ENCODE measurements around the gene ADAR. TPM values are rescaled to one million over a fixed set of nuclear protein-coding genes. Genes with fewer than 3 reads are reported as not detected.

The ADAR gene
- total and polyA plus RNA-seq, 8 donors = 136 to 197 (median 151) TPM

DNA sequence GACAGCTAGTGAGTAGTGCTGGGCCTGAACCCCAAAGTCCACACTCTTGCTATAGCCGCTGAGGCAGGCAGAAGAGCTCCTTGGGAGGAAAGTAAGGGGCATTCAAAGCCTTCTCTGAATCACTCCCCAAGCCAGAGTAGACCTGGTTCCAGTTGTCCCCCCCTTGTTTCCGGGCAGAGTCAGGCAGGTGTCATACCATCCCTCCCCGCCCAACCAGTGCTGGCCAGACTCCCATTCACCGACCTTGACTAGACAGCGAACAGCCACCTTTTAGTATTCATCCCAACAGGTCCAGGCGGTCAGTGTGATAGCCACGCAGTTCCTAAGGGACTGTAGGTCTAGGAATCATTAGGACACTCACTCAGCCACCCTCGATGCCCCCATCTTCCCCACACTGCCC is 28.6 kb downstream of the ADAR start:
- Histone ChIP-seq H3K4me3 (no peak overlapping the region), H3K4me1 (peaks cover 0 to 3% of the 10 kb centered on the region in 2 donors), H3K9me3 (no peaks in the 10 kb centered on the region), H3K27me3 (no peaks in the 10 kb centered on the region), H3K36me3 (peaks cover 0 to 67% of the 10 kb centered on the region in 2 donors), H3K27ac (no peak overlapping the region)
- DNase-seq (no peak), ATAC-seq (no peak)
- TF ChIP-seq, protein P1, sequence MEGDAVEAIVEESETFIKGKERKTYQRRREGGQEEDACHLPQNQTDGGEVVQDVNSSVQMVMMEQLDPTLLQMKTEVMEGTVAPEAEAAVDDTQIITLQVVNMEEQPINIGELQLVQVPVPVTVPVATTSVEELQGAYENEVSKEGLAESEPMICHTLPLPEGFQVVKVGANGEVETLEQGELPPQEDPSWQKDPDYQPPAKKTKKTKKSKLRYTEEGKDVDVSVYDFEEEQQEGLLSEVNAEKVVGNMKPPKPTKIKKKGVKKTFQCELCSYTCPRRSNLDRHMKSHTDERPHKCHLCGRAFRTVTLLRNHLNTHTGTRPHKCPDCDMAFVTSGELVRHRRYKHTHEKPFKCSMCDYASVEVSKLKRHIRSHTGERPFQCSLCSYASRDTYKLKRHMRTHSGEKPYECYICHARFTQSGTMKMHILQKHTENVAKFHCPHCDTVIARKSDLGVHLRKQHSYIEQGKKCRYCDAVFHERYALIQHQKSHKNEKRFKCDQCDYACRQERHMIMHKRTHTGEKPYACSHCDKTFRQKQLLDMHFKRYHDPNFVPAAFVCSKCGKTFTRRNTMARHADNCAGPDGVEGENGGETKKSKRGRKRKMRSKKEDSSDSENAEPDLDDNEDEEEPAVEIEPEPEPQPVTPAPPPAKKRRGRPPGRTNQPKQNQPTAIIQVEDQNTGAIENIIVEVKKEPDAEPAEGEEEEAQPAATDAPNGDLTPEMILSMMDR (IDR thresholded peaks at IDR 0.05) = no peak
- intact Hi-C loops (cut with DNase I) = no loop called here

DNA sequence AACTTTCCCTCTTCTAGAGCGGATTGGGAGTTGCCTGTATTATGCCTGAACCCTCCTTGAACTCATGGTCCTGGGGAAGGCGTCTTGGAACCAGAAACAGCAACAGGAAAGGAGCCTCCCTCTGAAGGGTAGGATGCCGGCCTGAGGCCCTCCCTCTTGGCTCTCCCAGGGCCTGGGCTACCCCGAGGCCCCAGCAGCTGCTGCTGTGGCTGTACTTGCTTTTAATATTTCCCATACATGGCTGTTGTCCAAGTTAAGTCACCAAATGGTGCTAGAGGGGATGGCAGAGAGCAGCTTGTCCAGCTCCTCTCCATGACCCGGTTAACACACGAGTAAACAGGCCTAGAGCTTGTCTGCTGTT is 29.9 kb downstream of the ADAR start:
- no peak overlapping the region for H3K27ac ChIP-seq
- peaks cover 0 to 54% of the 10 kb centered on the region in 2 donors for H3K36me3 ChIP-seq
- TF ChIP-seq, protein P1 (IDR thresholded peaks at IDR 0.05) = no peak
- intact Hi-C loops (cut with DNase I) = no loop called here
- peaks cover 0 to 3% of the 10 kb centered on the region in 2 donors for H3K4me1 ChIP-seq
- no peaks in the 10 kb centered on the region for H3K9me3 ChIP-seq
- ATAC-seq = peak; percentile 29
- peaks cover 0 to under 1% of the 10 kb centered on the region in 2 donors for H3K27me3 ChIP-seq
- DNase-seq = no peak
- no peak overlapping the region for H3K4me3 ChIP-seq

DNA sequence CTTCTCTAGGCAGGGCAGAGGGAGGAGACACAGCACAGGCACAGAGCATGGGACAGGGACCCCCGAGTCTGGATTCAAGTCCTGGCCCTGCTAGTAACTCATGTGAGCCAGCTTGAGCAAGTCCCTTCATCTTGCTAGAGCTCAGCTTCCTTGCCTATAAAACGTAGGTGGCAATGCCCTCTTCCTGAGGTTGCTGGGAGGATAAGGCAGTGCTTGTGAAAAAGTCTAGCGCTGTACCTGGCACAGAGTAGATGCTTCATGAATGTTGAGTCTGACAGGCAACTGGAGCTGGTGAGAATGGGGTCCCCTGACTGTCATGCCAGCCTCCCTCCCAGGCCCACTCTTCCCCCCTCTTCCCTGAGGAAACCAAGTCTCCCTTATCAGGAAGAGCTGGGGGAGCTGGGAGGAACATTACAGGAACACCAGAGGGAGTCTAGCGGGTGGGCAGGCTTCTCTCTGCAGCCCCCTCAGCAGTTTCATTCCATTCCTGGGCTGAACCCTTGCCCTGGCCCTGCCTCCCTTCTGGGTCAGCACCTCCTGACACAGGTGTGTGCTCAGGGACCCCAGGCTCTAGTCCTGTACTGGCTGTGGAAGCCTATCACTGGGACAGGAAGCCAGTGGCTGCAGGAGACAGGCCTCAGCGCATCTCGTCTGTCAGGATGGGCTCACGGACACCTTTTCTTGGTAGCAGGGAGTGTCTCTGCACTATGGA is 30.5 kb downstream of the ADAR start:
- intact Hi-C loops (cut with DNase I) = no loop called here
- DNase-seq (no peak), ATAC-seq (no peak)
- TF ChIP-seq, protein P1 (IDR thresholded peaks at IDR 0.05) = no peak
- Histone ChIP-seq H3K9me3 (no peaks in the 10 kb centered on the region), H3K27me3 (peaks cover 0 to 6% of the 10 kb centered on the region in 2 donors), H3K27ac (no peak overlapping the region), H3K36me3 (peaks cover 0 to 48% of the 10 kb centered on the region in 2 donors), H3K4me1 (peaks cover 0 to 3% of the 10 kb centered on the region in 2 donors), H3K4me3 (no peak overlapping the region)

DNA sequence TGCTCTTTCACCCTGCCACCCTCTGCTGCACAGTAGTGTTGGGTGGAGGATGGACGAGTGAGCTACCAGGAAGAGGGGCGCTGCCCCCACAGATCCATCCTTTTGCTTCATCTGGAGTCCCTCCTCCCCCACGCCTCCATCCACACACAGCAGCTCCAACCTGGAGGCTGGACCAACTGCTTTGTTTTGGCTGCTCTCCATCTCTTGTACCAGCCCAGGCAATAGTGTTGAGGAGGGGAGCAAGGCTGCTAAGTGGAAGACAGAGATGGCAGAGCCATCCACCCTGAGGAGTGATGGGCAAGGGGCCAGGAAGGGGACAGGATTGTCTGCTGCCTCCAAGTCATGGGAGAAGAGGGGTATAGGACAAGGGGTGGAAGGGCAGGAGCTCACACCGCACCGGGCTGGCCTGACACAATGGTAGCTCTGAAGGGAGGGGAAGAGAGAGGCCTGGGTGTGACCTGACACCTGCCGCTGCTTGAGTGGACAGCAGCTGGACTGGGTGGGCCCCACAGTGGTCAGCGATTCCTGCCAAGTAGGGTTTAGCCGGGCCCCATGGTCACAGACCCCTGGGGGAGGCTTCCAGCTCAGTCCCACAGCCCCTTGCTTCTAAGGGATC is 31.9 kb downstream of the ADAR start:
- Histone ChIP-seq H3K27ac (no peak overlapping the region), H3K4me1 (peaks cover 0 to 3% of the 10 kb centered on the region in 2 donors), H3K4me3 (no peak overlapping the region), H3K36me3 (peaks cover 0 to 34% of the 10 kb centered on the region in 2 donors), H3K9me3 (no peaks in the 10 kb centered on the region), H3K27me3 (peaks cover 0 to 6% of the 10 kb centered on the region in 2 donors)
- intact Hi-C loops (cut with DNase I) = no loop called here
- TF ChIP-seq, protein P1 (IDR thresholded peaks at IDR 0.05) = no peak
- no peak for ATAC-seq
- DNase-seq = no peak

DNA sequence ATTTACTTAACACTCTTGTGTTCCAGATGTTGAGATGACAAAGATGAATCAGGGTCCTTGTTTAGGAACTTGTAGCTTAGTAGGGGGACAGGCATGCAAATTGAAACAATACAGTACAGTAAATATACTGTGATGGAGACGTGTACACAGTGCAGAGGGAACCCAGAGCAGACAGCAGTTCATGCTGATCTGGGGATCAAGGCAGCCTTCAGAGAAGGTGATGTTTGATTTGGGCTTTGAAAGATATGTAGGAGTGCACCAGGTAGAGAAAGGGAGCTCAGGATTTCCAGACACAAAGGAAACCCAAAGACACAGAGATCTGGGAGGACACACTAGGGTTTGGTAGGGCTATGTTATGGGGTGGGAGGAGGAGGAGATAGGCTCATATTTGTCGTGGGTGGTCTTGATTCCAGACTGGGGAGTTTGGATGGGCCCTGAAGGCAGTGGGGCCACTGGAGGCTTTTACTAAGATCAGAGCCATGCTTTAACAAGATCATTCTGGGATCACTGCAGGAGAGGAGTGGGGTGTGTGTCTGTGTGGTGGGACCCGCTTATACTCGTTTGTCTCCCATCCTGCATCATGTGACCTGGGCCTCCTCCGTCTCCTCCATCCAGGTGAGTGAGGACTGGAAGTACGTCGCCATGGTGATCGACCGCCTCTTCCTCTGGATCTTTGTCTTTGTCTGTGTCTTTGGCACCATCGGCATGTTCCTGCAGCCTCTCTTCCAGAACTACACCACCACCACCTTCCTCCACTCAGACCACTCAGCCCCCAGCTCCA is 32.6 kb downstream of the ADAR start:
- no peak overlapping the region for H3K27ac ChIP-seq
- DNase-seq (no peak), ATAC-seq (no peak)
- peaks cover 0 to 3% of the 10 kb centered on the region in 2 donors for H3K4me1 ChIP-seq
- H3K36me3 ChIP-seq = peaks cover 0 to 27% of the 10 kb centered on the region in 2 donors
- TF ChIP-seq, protein P1 (IDR thresholded peaks at IDR 0.05) = no peak
- intact Hi-C loops (cut with DNase I) = no loop called here
- no peaks in the 10 kb centered on the region for H3K9me3 ChIP-seq
- no peak overlapping the region for H3K4me3 ChIP-seq
- peaks cover 0 to 6% of the 10 kb centered on the region in 2 donors for H3K27me3 ChIP-seq

All from left lung (tissue), 10 donors.